GM21723 (cell line): ENCODE results near the gene ZBED1.
"Not testable (repeated sequence)": the region's sequence is repeated elsewhere in the genome, so short reads cannot be mapped to it uniquely, and the experiment has no call there.

Experiments
- ATAC-seq: cut with Tn5 transposase; IDR thresholded peaks from one replicate; pipeline ENCODE4 v1.9.1; 2021; ENCODE audit warnings: mild to moderate bottlenecking, moderate library complexity; ENCODE audit not compliant: unreplicated experiment

ZBED1 gene

DNA sequence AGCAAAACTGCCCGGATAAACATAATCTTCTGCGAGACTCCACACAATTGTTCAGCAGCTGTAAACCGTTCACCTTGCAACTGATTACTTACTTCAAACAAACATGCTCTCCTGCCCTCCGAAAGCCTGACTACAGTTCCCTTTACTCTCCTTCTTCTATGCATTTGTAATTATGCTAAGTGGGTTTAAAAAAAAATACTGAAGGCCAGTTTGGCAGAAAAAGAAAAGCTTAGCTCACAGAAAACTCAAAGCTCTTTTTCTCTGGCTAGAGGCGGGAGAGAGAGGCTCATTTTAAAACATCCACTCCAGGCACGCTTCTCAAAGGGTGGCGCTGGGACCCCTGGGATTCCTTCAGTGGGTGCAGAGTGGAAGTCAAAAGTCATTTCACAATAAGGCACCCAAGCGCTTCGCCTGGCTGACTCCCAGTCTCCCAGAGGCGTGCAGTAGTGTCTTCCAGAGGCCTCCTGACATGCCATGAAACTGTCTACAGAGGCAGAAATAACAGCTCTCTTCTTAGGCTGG, 1.9 kb downstream of the ZBED1 start:
- ATAC-seq, result no peak

DNA sequence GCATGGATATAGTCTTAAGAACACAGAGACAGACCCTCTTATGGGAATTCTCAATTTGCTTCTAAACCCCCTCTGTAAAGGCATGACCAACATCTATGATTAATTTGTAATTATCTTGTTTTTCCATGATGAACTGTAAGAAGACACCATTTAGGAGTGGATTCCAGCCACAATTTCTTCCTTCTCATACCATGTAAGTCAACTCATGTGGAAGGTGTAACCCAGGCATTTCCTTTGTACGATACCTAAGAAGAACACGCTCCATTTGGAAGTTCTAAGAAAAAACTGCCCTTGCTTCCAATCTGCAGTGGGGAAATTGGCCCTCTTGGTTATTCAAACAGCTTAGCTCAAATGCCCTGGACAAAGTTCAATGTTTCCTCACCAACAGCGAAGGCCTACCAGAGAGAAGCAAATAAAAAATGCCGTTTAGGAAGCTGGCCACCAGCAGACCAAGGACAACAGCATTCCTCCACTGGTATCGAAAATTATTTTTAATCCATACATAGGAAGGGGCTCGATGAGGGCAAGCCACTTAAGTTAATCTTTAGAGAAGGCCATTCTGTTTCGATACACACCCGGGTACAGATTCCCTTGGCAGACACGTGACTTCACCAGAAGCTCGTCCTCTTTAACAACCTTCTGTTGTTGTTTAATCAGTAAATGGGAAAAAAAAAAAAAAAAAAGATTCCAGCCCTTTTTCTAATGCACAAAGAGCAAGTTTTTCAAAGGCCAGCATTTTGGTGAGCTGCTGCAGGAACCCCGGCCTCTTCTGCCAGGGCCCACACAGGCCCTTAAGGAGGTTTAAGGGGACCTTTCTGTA, 2.6 kb downstream of the ZBED1 start:
- no peak for ATAC-seq

DNA sequence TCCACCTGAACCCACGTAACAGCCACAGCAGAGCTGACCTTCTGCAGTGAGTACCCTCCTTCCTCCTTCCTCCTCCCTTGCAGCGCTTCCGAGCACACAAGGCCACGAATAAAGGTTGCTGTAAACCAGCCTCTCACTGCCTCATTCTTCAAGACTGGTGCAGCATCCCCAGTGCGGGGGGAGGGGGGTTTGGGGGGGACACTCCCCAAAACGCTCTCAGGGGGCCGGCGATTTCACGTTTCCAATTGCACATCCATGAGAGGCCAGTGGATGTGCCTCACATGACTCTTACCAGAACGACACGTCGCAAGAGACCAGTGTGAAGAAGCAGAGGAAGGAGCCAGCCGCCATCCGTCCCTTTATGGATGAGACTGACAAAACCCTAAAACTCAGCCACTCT, 5.2 kb downstream of the ZBED1 start:
- no peak for ATAC-seq

DNA sequence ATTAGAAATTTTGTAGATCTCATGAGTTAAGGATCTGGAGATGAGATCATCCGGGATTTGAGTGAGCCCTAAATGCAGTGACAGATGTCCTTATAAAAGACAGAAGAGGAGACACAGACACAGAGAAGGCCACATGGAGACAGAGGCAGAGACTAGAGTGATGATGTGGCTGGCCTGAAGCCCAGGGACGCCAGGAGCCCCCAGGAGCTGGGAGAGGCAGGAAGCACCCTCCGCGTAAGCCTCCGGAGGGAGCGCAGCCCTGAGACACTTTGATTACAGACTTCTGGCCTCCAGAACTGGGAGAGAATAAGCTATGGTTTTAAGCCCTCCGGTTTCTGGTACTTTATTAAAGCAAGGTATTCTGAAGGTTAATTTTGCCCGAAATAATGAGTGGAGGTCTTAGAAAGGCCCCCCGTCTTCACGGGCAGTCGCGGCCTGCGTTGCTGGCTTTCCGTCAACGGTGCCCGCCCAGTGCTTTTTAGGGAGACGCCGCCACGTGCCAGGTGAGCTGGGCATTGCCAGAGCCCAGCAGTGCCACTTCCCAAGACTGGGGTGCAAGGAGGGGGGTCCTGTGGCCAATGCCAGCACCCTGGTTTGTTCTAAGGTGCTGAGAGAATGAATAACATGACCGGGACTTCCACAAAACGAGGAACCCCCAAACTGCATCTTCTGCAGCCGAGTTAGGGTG, 8.1 kb downstream of the ZBED1 start:
- no peak for ATAC-seq

DNA sequence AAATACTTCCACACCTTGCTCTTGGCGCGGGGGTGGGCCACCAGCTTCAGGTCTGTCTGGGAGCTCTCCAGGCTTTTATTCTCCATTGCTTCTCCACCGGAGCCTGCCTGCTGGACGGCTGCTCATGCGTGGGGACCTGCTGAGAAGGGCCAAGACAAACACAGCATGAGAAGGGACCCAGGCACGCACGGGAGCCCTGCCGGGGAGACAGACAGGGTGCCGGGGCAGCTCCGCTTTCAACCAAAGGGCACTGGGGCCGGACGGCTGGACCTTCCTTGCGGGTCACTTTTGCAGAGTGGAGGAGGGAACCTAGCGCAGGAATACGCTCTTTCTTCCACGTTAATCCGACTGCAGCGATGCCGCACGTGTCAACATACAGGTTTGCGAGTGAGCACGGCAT, 10.1 kb downstream of the ZBED1 start:
- no peak for ATAC-seq

DNA sequence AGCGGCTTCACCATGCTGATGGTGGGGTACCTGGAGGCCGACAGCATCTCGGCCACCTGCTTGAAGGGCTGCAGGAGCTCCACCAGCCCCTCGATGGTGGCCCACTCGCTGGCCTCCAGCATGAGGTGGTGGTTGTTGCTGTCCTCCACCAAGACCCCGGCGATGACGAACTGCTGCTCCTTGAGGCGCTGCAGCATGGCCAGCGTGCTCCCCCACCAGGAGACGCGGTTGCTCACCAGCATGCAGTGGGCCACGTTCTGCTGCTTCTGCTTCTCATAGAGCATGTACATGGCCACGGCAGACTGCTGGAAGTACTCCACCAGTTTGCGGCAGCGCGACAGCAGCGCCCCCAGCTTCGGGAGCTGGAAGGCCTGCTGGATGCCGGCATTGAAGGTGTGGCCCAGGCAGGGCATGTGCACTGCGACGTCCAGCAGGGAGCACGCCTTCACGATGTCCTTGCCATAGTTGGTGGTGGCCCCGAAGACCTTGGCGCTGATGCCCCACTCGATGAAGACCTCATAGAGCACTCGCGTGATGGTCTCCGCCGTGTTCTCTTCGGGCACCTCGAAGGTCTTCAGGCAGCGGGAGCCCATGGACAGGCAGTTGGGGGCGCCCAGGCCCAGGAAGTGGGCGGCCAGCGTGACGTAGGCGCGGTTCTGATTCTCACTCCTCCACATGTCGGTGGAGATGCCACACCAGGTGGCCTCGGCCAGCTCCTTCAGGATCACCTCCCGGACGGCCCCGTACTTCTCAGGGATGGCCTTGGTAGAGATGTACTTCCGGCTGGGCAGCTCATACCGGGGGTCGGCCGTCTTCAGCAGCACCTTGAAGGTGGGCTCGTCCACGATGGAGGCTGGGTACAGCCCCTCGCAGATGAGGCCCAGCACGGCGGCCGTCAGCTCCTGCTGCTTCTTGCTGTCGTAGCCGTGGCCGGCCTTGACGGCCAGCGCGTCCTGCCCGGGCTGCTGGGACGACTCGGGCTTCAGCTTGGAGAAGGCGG, 11.0 kb downstream of the ZBED1 start:
- ATAC-seq, result no peak

DNA sequence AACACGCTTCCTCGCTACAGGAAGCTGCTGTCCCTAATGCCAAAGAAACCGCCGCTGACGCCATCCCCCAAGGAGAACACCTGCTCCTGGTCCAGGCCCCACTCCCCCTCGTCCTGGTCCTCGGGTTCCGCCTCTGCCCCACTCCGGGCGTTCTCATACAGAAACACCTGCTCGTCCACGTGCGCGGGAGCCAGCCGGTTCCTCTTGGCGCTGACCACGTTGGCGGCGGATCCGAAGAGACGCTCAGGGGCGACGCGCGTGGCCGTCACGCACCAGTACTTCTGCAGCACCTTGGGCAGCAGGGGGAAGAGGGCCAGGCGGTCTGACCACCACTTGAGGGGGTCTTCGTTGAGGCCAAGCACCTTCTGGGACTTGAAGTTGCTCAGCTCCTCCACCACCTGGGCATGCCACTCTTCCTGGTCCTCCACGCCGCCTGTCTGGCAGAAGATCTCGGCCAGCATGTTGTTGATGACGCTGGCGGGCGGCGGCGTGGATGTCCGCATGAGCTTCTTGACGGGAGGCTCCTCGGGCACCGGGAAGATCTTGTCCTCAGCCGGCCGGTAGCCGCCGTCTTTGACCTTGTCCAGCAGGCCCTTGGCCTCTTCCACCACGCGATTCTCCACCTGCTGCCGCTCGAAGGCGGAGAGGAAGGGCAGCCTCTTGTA, 12.0 kb downstream of the ZBED1 start:
- no peak for ATAC-seq

DNA sequence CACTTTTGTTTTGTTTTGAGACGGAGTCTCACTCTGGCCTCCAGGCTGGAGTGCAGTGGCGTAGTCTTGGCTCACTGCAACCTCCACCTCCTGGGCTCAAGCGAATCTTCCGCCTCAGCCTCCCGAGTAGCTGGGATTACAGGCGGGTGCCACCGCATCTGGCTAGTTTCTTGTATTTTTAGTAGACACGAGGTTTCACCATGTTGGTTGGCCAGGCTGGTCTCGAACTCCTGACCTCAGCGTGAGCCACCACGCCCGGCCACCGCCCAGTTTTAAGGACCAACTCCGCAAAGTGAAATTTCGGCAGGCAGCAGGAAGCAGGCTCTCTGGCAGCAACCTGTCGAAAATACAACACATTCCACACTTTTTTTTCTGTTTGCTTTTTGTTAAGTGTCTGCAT, 13.4 kb downstream of the ZBED1 start:
- ATAC-seq, result no peak

DNA sequence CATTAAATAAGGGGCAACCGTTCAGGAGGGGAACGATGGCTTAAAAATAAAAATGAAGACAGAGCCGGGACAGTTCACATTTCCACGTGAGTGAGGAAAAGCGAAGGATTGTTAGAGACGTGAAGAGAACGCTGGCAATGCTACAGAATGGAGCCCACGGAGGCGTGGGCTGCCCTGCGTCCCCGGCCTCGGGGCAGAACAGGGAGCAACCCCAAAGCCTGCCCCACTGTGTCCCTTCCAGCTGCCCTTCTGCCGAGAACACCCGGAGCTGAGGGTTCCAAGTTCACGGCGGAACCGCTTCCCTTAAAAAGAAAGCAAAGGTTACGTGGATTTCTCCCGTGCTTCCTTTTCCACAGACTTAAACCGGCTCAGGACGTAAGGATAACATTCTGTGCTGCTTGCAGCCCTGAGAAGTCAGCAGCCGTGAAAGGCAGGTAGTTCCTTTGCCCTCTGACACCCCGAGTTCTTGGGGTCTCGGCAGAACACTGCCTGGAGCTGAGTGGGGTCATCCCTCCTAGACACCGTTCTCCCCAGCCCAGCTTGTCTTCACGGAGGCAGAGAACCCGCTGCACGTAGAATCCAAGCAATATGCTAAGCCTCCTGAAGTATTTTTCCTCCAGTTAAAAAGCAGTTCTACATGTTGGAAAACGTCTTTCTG, 14.2 kb downstream of the ZBED1 start:
- ATAC-seq, result no peak

DNA sequence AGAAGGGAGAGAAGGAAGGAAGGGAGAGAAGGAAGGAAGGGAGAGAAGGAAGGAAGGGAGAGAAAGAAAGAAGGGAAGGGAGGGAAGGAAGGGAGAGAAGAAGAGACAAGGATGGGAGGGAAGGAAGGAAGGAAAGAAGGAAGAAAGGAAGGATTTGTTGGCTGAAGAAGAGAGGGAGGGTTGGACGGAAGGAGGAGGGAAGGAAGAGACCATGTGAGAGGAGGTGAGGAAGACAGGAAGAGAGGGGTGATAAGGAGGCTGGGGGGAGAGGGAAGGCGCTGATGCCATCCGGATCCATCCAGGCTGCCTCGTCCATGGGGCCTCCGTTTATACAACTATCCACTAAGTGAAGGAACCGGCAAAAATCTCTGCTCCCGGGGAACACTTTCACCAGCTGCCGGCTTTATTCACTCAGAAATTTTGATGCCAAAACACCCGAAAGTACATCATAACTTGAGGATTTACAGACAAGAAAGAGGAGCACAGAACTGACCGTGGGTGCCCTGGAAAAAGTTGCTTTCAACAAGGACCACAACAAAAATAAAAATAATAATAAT, 14.9 kb downstream of the ZBED1 start:
- ATAC-seq, result no peak

DNA sequence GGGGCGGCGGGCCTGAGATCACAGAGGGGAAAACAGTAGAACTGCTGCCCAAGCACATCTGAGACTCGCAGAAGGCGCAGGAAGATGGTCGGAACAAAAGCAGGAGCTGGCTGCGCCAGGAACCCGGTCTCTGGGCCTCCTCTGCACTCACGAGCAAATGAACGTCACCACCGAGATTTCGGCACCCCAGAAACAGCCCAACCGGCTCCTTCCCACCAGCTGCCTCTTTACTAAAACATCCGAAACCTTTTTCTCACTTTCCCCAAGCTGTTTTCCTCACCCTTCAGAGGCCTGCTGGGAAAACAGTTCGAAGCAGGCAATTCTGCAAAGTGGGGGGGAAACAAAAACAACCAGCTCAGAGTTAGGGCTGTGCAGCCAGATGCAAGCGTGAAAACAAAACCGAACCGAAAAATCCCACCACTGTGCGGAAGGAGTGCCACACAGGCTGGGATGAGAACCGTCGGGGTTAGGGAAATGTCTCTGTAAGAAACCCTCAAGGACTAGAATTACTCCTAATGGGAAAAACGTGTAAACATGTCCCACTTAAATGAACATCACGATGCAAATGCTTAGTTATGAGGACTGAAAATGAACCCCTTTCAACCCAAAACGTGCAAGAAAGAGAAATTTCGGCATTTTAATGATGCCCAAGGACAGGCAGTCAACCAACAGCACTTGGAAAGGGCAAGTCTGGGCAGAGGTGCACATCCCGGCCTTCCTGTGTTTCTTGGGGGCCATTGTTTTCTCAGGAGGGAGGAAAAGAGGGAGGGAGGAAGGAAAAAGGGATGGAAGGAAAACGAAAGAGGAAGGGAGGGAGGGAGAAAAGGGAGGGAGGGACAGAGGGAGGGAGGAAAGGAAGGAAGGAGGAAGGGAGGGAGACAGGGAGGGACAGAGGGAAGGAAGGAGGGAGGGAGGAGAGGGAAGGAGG, 15.8 kb downstream of the ZBED1 start:
- ATAC-seq, result no peak

DNA sequence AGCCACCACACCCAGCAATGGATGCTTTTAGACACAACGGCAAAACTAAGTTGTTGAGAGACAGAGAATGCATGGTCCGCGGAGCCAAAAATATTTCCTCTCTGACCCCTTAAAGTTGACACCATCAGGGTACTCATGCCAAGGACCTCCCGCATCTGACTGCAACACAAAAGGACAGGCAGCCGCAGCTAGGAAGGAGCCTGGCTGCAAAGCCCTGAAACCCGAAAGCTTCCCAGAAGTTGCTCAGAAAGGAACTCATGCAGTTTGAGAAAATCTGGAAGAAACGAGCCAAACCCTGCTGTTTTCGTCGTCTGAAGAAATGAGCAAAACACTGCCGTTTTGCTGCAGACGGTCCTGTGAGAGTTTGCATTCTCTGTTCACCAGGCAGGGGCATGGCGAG, 16.5 kb downstream of the ZBED1 start:
- ATAC-seq, result no peak

DNA sequence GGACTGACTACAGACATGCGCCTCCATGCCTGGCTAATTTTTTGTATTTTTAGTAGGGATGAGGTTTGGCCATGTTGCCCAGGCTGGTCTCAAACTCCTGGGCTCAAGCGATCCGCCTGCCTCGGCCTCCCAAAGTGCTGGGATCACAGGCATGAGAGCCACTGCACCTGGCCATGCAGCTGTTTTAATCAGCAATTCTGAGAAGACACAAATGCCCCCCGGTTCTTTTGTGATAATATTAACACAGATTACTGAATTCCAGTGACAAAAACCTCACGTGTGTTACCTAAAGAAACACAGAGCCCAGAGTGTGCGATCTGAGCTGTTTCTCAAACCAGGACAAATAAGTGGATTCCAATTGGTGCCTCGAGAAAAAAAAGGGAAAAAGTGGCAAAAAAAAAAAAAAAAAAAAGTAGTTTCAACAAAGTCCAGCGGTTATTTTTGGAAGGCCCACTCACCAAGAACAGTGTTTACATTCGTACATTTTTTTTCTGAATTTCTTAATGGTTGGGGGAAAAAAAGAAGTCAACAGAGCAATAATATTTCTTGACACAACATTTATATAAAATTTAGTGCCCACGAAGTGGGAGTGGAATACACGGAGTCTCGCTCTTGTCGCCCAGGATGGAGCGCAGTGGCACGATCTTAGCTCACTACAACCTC, 17.2 kb downstream of the ZBED1 start:
- no peak for ATAC-seq

DNA sequence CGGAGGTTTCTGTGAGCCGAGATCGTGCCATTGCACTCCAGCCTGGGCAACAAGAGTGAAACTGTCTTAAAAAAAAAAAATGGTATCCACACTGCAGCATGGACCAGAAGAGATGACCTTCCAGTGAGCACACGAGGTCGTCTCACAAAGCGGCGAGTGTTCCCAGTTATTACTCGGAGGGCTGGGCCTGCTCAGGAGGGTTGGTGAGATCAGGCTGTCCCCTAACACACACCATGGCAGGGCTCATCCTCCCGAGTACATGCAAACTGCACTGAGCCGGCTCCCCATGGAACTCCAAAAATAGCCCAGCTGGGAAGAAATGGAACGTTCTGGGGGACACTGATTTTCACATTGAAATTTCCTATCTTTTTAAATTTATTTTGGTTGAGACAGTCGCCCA, 19.2 kb downstream of the ZBED1 start:
- not testable (repeated sequence) for ATAC-seq

DNA sequence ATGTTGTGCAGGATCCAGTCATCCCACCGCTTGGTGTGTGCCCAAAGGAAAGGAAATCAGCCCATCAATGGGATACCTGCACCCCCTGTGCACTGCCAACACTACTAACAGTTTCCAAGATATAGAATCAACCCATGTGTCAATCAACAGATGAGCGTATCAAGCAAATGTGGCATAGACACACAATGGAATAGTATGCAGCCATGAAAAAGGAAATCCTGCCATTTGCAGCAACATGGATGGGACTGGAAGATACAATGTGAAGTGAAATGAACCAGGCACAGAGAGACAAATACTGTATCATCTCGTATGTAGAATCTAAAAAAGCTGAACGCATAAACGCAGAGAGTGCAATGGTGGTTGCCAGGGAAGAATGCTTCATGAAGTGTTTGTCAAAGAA, 20.8 kb downstream of the ZBED1 start:
- ATAC-seq, result not testable (repeated sequence)

DNA sequence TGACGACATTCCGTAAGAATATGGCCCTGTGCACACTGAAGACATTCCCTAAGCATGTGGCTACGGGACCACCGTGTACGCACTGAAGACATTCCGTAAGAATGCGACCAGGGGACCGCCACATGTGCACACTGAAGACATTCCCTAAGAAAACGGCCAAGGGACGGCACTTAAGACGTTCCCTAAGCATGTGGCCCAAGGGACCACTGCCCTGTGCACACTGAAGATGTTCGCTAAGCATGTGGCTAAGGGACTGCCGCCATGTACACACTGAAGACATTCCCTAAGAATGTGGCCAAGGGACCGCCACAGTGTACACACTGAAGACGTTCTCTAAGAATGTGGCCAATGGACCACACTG, 21.4 kb downstream of the ZBED1 start:
- ATAC-seq, result no peak

DNA sequence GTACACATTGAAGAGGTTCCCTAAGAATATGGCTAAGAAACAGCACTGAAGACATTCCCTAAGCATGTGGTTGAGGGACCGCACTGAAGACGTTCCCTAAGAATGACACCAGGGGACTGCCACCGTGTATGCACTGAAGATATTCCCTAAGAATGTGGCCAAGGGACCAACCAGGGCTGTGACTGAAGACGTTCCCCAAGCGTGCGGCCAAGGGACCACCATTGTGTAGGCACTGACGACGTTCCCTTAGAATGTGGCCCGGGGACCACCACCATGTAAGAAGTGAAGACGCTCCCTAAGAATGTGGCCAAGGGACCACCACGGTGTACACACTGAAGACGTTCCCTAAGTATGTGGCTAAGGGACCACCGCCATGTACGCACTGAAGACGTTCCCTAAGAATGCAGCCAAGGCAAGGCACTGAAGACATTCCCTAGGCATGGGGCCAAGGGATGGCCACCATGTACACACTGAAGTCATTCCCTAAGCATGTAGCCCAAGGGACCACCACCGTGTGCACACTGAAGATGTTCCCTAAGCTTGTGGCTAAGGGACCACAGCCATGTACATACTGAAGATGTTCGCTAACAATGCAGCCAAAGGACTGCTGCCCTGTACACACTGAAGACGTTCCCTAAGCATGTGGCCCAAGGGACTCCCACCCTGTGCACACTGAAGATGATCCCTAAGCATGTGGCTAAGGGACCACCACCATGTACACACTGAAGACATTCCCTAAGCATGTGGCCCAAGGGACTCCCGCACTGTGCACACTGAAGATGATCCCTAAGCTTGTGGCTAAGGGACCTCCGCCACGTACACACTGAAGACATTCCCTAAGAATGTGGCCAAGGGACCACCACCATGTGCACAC, 22.0 kb downstream of the ZBED1 start:
- ATAC-seq, result no peak
